LoVo (cell line): ENCODE results near the gene NEUROG2.
"Not testable (repeated sequence)": the region's sequence is repeated elsewhere in the genome, so short reads cannot be mapped to it uniquely, and the experiment has no call there.

Source experiments
- DNase-seq: peaks from one replicate; pipeline ENCODE4 v3.0.0-alpha.2; 2016; ENCODE audit warnings: low spot score

NEUROG2 gene

GRCh38 chr4:112490808-112491207, 25.2 kb downstream of the NEUROG2 start:
- DNase-seq, result not testable (repeated sequence)

GRCh38 chr4:112485930-112486329, 30.1 kb downstream of the NEUROG2 start:
- DNase-seq, result no peak

GRCh38 chr4:112473985-112474384, 42.0 kb downstream of the NEUROG2 start:
- no peak for DNase-seq

- DNase-seq, result no peak
Measured at GRCh38 chr4:112472318-112472717, 43.7 kb downstream of the NEUROG2 start.
